HG03439 (cell line): Measurements from ENCODE around the gene PFN4.
"Not testable (repeated sequence)": the region's sequence is repeated elsewhere in the genome, so short reads cannot be mapped to it uniquely, and the experiment has no call there.

Experiments used
- ATAC-seq: cut with Tn5 transposase; IDR thresholded peaks from one replicate; pipeline ENCODE4 v1.9.1; 2021; ENCODE audit warnings: mild to moderate bottlenecking, moderate library complexity; ENCODE audit not compliant: unreplicated experiment

The PFN4 gene

DNA sequence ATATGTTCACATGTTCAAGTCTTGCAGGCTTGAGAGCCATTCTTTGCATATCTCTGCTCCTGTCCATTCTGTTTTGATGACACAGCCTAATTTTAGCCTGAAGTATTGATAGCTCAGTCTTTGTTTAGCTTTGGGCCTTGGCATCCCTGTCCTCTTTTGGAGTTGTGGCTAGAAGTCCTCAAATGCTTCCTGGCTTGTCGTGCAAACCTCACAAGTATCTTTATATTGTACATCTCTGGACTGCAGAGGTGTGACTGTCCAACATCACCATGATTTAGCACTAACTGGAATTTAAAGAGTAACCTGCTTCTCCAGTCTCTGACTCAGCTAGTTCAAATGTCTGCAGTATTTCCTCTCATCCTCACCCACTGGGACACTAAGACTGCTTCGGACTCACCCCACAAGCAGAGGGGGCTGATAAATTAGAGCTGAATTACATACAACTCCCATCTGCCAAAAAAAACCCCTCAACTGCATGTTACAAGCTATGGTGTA is 11.7 kb downstream of the PFN4 start:
- no peak for ATAC-seq

DNA sequence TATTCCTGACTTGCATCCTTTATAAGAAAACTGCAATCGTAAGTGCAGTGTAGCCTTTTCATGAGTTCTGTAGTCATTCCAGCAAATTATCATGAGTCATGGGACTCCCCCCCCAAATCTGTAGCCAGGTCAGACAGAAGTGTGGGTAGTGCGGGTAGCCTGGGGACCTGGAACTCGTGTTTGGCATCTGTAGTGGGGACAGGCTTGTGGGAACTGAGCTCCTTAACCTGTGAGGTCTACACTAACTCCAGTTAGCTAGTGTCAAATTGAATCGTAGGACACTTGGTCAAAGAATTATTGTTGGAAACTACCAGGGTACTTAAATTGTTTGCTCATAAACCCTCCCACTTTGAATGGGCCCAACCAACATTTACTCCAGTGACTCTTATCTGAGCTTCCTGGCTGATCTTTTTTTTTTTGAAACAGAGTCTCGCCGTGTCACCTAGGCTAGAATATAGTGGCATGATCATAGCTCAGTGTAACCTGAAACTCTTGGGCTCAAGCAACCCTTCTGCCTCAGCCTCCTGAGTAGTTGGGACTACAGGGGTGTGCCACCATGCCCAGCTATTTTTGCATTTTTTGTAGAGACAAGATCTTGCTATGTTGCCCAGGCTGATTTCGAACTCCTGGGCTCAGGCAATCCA is 12.4 kb downstream of the PFN4 start:
- ATAC-seq = no peak

DNA sequence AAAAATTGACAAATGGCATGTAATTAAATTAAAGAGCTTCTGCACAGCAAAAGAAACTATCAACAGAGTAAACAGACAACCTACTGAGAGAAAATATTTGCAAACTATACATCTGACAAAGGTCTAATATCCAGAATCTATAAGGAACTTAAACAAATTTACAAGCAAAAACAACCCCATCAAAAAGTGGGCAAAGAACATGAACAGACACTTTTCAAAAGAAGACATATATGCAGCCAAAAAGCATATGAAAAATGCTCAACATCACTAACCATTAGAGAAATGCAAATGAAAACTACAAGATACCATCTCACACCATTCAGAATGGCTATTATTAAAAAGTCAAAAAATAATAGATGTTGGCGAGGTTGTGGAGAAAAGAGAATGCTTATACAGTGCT is 13.7 kb downstream of the PFN4 start:
- ATAC-seq = not testable (repeated sequence)

DNA sequence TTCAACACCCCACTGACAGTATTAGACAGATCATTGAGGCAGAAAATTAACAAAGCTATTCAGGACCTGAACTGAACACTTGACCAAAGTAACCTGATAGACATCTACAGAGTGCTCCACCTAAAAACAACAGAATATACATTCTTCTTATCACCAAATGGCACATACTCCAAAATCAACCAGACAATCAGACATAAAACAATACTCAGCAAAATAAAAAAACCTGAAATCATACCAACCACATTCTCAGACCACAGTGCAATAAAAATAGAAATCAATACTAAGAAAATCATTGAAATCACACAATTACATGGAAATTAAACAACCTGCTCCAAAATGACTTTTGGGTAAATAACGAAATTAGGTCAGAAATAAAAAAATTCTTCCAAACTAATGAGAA is 15.8 kb downstream of the PFN4 start:
- no peak for ATAC-seq

DNA sequence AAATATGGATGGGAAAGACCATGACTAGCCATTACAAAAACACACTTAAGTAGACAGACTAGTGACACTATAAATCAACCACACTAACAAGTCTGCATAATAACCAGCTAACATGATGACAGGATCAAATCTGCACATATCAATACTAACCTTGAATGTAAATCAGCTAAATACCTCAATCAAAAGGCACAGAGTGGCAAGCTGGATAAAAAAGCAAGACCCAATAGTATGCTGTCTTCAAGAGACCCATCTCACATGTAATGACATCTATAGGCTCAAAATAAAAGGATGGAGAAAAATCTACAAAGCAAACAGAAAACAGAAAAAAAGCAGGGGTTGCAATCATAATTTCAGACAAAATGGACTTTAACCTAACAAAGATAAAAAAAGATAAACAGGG is 16.3 kb downstream of the PFN4 start:
- no peak for ATAC-seq

DNA sequence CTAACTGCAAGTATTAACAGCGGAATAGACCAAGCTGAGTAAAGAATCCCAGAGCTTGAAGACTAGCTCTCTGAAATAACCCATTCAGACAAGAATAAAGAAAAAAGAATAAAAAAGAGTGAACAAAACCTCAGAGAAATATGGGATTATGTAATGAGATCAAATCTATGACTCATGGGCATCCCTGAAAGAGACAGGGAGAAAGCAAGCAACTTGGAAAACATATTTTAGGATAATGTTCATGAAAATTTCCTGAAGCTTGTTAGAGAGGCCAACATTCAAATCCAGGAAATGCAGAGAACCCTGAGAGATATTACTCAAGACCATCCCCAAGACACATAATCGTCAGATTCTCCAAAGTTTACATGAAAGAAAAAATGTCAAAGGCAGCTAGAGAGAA is 17.3 kb downstream of the PFN4 start:
- no peak for ATAC-seq

DNA sequence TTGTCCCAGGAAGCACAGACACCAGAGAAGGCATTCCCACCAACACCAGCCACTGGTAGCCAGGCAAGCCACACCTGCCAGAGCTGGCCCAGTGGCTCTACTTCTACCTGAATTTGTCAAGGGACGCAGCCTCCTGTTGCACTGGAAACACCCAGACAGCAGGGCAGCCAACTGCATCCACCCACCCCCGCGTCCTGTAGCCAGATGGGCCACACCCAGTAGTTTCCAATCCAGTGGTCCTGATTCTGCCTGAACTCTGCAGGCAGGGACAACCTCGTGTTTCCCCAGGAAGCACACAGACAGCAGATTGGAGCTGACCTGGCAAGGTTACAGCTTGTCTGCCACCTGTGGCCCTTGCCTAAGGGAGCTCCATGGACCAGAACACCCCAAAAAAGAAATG is 18.2 kb downstream of the PFN4 start:
- no peak for ATAC-seq

DNA sequence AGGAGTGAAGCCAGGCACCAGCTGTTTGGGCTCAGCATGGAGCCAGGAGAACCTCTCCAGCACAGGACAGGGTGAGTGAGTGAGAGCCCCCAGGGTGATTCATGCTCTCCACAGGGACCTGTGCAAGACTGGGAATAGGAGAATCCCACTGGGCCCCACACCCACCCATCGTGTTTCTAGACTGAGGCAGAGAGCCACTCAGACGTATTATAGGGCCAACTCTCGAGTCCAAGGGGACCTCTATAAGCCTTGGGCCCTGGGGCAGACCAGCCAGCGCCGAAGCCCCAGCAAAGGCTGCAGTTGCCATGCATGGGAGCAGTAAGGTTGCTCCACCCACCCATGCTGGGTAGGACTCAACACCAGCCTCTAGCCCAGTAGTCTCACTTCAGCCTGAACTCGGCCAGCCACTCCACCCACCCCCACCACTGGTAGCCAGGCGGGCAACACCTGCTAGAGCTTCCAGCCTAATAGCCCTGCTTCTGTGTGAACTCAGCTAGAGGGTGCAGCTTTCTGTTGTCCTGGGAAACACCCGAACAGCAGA is 19.0 kb downstream of the PFN4 start:
- no peak for ATAC-seq

DNA sequence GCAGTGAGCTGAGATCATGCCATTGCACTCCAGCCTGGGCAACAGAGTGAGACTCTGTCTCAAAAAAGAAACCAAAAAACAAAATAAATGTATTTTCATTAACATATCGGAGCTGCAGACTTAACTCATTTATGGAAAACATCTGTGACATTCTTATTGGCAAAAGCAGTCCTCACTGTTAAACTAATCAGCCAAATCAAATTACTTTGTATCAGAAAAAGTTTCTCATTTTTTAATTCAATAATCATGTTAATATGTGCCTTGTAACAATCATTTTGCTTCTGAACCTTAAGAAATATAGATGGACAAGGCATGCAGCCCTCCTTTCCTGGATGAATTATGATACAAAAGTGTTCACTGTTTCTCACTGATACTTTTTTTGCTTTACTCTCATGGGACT is 20.5 kb downstream of the PFN4 start:
- no peak for ATAC-seq

DNA sequence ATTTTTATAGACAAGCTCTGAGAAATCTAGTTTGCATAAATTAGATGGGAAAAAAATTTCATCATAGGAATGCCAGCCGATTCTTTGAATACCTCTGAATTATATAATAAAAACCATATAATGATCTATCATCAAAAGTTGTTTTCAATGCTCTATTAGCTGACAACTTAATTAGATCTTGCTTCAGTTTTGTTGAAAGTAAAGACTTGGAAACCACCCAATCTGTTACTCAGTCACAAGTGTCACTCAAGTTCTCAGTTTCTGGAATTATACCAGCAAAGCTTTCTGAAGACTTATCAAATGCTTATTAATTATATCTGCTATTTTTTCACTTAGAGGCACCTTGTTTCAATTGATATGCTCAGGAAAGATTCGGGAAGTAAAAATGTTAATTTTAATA is 21.1 kb downstream of the PFN4 start:
- no peak for ATAC-seq

DNA sequence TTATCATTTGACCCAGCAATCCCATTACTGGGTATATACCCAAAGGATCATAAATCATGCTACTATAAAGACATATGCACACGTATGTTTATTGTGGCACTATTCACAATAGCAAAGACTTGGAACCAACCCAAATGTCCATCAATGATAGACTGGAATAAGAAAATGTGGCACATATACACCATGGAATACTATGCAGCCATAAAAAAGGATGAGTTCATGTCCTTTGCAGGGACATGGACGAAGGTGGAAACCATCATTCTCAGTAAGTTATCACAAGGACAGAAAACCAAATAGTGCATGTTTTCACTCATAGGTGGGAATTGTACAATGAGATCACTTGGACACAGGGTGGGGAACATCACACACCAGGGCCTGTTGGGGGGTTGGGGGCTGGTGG is 22.4 kb downstream of the PFN4 start:
- ATAC-seq = not testable (repeated sequence)

DNA sequence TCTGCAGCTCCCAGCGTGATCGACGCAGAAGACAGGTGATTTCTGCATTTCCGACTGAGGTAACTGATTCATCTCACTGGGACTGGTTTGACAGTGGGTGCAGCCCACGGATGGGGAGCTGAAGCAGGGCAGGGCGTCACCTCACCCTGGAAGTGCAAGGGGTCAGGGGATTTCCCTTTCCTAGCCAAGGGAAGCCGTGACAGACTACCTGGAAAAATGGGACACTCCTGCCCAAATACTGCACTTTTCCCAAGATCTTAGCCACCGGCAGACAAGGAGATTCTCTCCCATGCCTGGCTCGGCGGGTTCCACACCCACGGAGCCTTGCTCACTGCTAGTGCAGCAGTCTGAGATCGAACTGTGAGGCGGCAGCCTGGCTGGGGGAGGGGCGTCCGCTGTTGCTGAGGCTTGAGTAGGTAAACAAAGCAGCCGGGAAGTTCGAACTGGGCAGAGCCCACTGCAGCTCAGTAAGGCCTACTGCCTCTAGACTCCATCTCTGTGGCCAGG is 27.9 kb downstream of the PFN4 start:
- ATAC-seq = not testable (repeated sequence)

DNA sequence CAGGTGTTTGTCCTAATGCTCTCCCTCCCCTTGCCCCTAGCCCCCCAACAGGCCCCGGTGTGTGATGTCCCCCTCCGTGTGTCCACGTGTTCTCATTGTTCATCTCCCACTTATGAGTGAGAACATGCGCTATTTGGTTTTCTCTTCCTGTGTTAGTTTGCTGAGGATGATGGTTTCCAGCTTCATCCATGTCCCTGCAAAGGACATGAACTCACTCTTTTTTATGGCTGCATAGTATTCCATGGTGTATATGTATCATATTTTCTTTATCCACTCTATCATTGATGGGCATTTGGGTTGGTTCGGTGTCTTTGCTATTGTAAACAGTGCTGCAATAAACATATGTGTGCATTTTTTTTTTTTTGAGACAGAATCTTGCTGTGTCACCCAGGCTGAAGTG is 29.9 kb downstream of the PFN4 start:
- ATAC-seq = not testable (repeated sequence)

DNA sequence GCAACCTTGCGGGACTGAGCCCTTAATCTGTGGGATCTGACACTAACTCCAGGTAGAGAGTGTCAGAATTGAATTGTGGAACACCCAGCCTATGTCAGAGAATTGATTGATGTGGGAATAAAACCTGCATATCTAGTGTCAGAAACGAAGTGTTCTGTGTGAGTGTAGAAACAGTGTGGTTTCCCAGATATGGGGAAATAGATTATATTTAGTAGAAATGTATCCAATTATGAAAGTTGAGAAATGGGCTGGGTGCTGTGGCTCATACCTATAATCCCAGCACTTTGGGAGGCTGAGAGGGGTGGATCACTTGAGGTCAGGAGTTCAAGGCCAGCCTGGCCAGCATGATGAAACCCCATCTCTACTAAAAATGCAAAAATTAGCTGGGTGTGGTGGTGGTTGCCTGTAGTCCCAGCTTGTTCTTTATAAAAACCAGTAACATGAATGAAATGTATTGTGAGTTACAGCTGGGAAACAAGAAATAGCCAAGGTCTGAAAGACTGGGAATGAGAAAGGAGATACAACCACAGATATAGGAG is 34.2 kb downstream of the PFN4 start:
- no peak for ATAC-seq

DNA sequence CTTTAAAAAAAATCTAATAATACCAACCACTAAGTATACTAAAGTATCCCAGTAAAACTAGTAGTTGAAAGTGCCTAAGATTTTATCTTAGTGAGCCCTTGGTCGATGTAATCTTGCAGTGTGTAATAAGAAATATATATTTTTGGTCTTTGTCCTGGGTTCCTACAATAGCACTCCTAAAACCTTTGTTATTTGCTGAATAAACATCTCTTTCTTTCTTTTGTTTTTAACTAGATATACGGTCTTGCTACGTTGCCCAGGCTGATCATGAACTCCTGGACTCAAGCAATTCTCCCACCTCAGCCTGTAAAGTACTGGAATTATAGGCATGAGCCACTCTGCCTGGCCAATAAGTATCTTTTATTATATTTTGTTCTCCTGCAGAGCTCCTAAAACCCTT is 36.1 kb downstream of the PFN4 start:
- no peak for ATAC-seq

DNA sequence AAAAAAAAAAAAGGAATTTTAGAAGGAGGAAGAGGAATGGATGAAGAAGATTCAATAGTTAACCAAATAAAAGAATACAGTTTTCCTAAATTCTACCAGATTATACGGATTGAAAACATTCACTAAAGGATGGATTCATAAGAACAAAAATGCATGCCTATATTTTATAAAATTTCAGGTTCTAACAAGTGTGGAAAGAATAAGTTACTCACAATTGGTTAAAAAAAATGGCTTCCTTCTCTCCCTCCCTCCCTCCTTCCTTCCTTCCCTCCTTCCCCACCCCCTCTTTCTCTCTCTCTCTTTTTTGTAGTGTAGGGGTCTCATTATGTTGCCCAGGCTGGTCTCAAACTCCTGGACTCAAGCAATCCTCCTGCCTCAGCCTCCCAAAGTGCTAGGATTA is 36.9 kb downstream of the PFN4 start:
- no peak for ATAC-seq

DNA sequence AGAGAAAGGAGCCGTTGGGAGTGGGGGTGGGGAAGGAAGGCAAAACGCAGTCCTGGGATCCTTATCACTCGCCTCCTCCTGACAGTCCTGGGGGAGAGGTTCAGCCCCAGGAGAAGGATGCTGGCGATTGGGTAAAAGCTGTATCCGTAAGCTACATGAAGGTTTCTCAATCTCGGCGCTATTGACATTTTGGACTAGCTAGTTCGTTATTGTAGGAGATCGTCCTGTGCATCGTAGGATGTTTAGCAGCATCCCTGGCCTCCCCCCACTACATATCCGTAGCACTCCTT is 38.0 kb downstream of the PFN4 start:
- ATAC-seq = no peak

DNA sequence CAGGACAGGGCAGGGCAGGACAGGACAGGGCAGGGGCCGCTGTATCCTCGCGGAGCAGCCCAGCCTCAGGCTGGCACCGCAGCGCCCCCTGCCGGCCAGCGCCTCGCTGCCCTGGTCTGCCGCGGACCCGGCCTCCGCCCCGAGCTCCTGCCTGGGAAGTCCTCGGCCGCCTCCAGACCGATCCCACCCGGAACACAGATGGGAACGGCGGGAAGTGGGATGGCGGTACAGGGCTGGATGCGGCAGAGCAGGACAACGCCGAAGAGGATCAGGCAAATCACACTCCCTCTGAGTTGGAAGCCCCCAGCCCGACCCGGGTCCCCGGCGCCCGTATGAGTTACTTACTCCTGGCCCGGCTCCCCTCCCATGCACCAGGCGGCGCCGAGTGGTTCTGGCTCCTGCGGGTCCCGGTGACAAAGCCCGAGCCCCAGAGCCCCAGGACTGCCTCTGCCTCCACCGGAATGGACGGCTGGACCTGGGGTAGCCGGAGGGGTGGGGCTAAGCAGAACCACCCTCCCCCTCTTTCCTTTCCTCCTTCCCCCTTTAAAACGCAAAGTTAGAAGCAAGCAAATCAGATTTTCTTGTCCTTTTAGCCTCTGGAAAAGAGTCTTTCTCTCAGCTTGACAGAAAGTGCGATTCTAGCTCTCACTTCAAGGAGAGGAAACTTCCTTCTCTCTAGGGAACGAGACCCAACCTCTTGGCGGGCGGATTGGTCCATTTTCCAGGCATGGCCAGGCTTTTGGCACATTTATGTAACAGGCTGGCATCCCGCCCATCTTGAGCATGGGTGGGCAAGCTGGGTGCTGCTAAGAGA is 38.5 kb downstream of the PFN4 start, which contains the start of gene TP53I3:
TSS of gene TP53I3 (minus strand) at position 449 of the 814 bp plus-strand sequence. CDS start 508 bp downstream, outside the sequence.
- peak; percentile 85 for ATAC-seq

DNA sequence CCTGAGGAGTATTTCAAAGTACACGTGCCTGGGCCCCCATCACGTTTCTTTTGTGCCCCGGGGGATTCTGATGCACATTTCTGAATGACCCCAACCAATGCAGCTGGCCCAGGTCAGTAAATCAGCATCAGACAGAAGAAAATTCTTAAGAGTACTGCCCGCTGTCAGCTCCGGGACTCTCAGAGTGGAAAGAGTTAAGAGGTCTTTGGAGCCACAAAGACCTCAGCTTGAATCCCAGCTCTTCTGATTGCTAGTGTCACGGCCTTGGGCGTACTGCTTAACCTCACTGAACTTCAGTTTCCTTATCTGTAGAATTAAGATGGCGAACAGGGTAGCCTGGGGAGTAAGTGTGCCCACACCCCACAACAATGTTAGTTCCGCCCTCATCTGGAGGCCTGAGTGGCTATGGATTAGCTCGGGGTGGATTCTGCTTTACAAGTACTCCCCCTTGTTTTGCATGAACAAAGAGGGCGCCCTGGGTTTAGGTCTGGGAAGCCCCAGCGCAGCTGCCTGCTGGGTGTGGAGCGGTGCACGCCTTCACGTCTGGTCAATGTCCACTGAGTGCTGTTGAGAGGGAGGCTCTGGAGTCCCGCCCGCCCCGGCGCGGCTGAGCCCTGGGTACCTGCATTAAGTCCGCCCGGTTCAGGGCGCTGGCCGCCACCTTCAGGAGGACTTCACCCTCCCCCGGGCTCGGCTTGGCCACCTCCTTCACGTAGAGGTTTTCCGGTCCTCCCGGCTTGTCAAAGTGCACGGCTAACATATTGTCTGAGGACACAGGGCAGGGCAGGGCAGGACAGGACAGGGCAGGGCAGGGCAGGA is 39.4 kb downstream of the PFN4 start:
- ATAC-seq = peak; percentile 68

DNA sequence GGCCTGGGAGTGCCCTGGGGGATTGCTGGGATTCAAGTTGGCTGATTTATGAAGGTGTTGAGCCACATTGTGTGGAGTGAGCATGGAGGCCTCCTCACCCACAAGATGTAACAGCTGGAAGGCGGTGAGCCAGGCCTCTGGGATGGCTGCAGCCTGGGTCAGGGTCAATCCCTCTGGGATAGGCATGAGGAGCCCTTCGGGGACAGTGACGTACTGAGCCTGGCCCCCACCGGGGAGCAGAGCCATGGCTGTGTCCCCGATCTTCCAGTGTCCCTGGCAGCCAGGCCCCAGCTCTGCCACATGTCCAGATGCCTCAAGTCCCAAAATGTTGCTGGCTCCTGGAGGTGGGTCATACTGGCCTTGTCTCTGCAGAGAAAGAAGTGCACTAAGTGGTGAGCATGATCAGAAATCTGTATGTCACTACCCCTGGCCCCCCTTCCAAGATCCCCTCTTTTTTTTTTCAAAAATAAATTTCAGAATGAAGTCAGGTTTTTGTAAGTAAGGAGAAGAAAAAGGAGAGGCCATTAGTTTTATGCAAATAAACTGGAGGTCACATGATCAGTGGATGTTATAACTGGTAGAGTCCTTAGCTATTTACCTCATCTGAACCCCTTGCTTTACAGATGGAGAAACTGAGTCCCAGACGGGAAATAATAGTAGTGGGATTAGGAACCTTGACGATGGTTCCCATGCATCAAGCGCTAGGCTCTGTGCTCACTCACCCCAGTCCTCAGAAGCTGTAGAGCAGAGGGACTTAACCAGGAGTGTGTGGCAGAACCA is 40.2 kb downstream of the PFN4 start:
- no peak for ATAC-seq
